K562 treated with DMSO at 1 percent for 4 hours (cell line): ENCODE results near the gene WWC1. TPM values are rescaled to one million over a fixed set of nuclear protein-coding genes. Genes with fewer than 3 reads are reported as not detected.

ENCODE experiments used
- total RNA-seq: library from RNA; unstranded; fragments of 300-600 nt; gene quantifications from 2 replicates; pipeline ENCODE4 v1.2.3, GENCODE V29; 2022; ENCODE audit not compliant: insufficient read depth

Gene WWC1
- not detected in 2 replicates for total RNA-seq

GRCh38 chr5:168291342-168291963 is at the start of gene WWC1:
WWC1 (plus strand) TSS chr5:168291645; CDS start chr5:168292153, 508 bp downstream.

GRCh38 chr5:168486136-168486879 is 194.9 kb downstream of the WWC1 start, which contains the start of gene RARS1:
RARS1 (plus strand) TSS chr5:168486471; CDS start chr5:168486499, 28 bp downstream.

Other genes with a start within 250 kb of the WWC1 start
- 47.3 and 50.2 TPM in 2 replicates for gene RARS1, start 194.8 kb downstream of the WWC1 start, total RNA-seq
- not detected in 2 replicates for gene FBLL1, start 237.7 kb downstream of the WWC1 start, total RNA-seq